ENCODE results near the gene FUNDC2. TPM values are rescaled to one million over a fixed set of nuclear protein-coding genes. Genes with fewer than 3 reads are reported as not detected.

The FUNDC2 gene
- total and polyA plus RNA-seq, 10 of the 15 experiments (the other 5 are each of a cell fraction or from before 2014, with no cell fraction given), result 70.5 to 353 (median 165) TPM

GRCh38 chrX:155068165-155068564, 41.5 kb downstream of the FUNDC2 start:
- H4K20me1 ChIP-seq (ENCODE audit: control insufficient read depth, insufficient read depth), result no peaks in the 10 kb centered on the region
- no TSS peak for BruUV-seq (replicated peaks)
- ChIA-PET RAD21 (ENCODE audit: unreplicated experiment) (interaction anchor here (1.5 kb wide), 1 partner anchor 83 kb away, joined by 4 read pairs; no protein-coding TSS in a partner anchor), CTCF (no interaction called here), POLR2A (no interaction called here), SMC1A (ENCODE audit: uncharacterized antibody, unreplicated experiment) (interaction anchor here (2.1 to 2.9 kb wide), 2 partner anchors 10 to 12 kb away, joined by 5 to 10 read pairs; no protein-coding TSS in a partner anchor)
- no peak overlapping the region for H2AFZ ChIP-seq (ENCODE audit: control insufficient read depth, low read depth, low read length)
- H3K9me3 ChIP-seq (replicated peaks; ENCODE audit: control insufficient read depth, insufficient read depth, low read length), result no peaks in the 10 kb centered on the region
- no peaks in the 10 kb centered on the region; a peak in 2 of 4 replicates for H3K36me3 ChIP-seq (ENCODE audit: control insufficient read depth in 2 of 2, insufficient read depth in 2 of 2, low read length in 1 of 2)
- FAIRE-seq, result no peak
- TF ChIP-seq NR2F1 (conservative IDR thresholded peaks at IDR 0.05) (peak; percentile 36; the same call in 1 of the 2 replicates), E2F4 (IDR thresholded peaks at IDR 0.05; ENCODE audit: low read depth, low read length) (no peak)
- peak overlapping the region; percentile 22; the same call in 1 of the 2 replicates for H3K4me3 ChIP-seq
- H3K27me3 ChIP-seq (replicated peaks in 1 of 2; ENCODE audit: control insufficient read depth in 2 of 2, insufficient read depth in 2 of 2, low read length in 1 of 2), result no peaks in the 10 kb centered on the region
- DNase-seq (ENCODE audit: low read depth, low spot score), result no peak
- no peak overlapping the region for H3K27ac ChIP-seq (ENCODE audit: control insufficient read depth, insufficient read depth)
- H3K79me2 ChIP-seq (ENCODE audit: control insufficient read depth, insufficient read depth, low read length), result peaks cover 46% of the 10 kb centered on the region
- ATAC-seq, result no peak
- H3K4me2 ChIP-seq (ENCODE audit: control insufficient read depth, insufficient read depth), result no peak overlapping the region; the same call in 1 of the 2 replicates
- in situ Hi-C loops (cut with MboI) (no loop called here), intact Hi-C loops (cut with micrococcal nuclease; ENCODE audit: unreplicated experiment) (no loop called here)
- no peaks in the 10 kb centered on the region for H3K4me1 ChIP-seq (ENCODE audit: control insufficient read depth, insufficient read depth, low read length)
- no peak overlapping the region for H3K9ac ChIP-seq (ENCODE audit: control insufficient read depth, insufficient read depth, low read length)
- WGBS (ENCODE audit: insufficient coverage, insufficient replicate concordance, low lambda C conversion rate, missing lambda C conversion rate), result 55% methylated on average over 1 of the region's 1 CpG

GRCh38 chrX:155069414-155069813, 42.8 kb downstream of the FUNDC2 start:
- 0 out of 2 replicates have a peak, but pooled peaks have one; percentile 41 for TF ChIP-seq SMARCA5 (IDR thresholded peaks at IDR 0.05)
- no peak for TF ChIP-seq NFYA (IDR thresholded peaks at IDR 0.05; ENCODE audit: borderline replicate concordance, low read depth, low read length)
- FAIRE-seq (no peak), DNase-seq (ENCODE audit: low read depth, low spot score) (no peak), ATAC-seq (no peak)
- H3K27ac ChIP-seq (ENCODE audit: control insufficient read depth, insufficient read depth), result no peak overlapping the region
- H3K9ac ChIP-seq (ENCODE audit: control insufficient read depth, insufficient read depth, low read length), result peak overlapping the region; percentile 87
- intact Hi-C loops (cut with micrococcal nuclease; ENCODE audit: unreplicated experiment), result no loop called here
- H3K4me3 ChIP-seq, result peak overlapping the region; percentile 72
- no peaks in the 10 kb centered on the region for H4K20me1 ChIP-seq (ENCODE audit: control insufficient read depth, insufficient read depth)
- in situ Hi-C loops (cut with MboI), result no loop called here
- RAD21 ChIA-PET (ENCODE audit: unreplicated experiment), result interaction anchor here (1.4 to 1.5 kb wide), 3 partner anchors 43 to 148 kb away, joined by 3 to 4 read pairs (median 3); partner anchors contain the start of gene FUNDC2
- no TSS peak for BruUV-seq (replicated peaks)
- H3K36me3 ChIP-seq (ENCODE audit: control insufficient read depth in 2 of 2, insufficient read depth in 2 of 2, low read length in 1 of 2), result no peaks in the 10 kb centered on the region; a peak in 2 of 4 replicates
- no peaks in the 10 kb centered on the region for H3K9me3 ChIP-seq (replicated peaks; ENCODE audit: control insufficient read depth, insufficient read depth, low read length)
- no peak overlapping the region for H2AFZ ChIP-seq (ENCODE audit: control insufficient read depth, low read depth, low read length)
- H3K4me1 ChIP-seq (ENCODE audit: control insufficient read depth, insufficient read depth, low read length), result no peaks in the 10 kb centered on the region
- 0% methylated on average over 1 of the region's 1 CpG for WGBS (ENCODE audit: insufficient coverage, insufficient replicate concordance, low lambda C conversion rate, missing lambda C conversion rate)
- CTCF ChIA-PET, result interaction anchor here (1.4 kb wide), 1 partner anchor 12 kb away, joined by 3 read pairs; no protein-coding TSS in a partner anchor
- H3K27me3 ChIP-seq (replicated peaks in 1 of 2; ENCODE audit: control insufficient read depth in 2 of 2, insufficient read depth in 2 of 2, low read length in 1 of 2), result no peaks in the 10 kb centered on the region
- POLR2A ChIA-PET, result no interaction called here
- peak overlapping the region; percentile 49 for H3K4me2 ChIP-seq (ENCODE audit: control insufficient read depth, insufficient read depth)
- SMC1A ChIA-PET (ENCODE audit: uncharacterized antibody, unreplicated experiment), result interaction anchor here (1.1 kb wide), 1 partner anchor 41 kb away, joined by 4 read pairs; no protein-coding TSS in a partner anchor
- peaks cover 54% of the 10 kb centered on the region for H3K79me2 ChIP-seq (ENCODE audit: control insufficient read depth, insufficient read depth, low read length)
